Upper lobe of right lung (tissue), 1 donor: Measurements from ENCODE around the gene GALNTL6. TPM values are rescaled to one million over a fixed set of nuclear protein-coding genes. Genes with fewer than 3 reads are reported as not detected.

ENCODE experiments used
- ATAC-seq: fragments of 200-7000 bp; cut with Tn5 transposase; one replicate; pipeline ENCODE4 v1.9.1; 2020; ENCODE audit warnings: mild to moderate bottlenecking, moderate library complexity
- DNase-seq: peaks from one replicate; pipeline ENCODE4 v3.0.0-alpha.2; 2020
- H3K27ac ChIP-seq: fragments of 200-600 bp; one replicate; pipeline ENCODE4 v1.8.0; 2022
- H3K27me3 ChIP-seq: fragments of 200-600 bp; one replicate; pipeline ENCODE4 v1.8.0; 2022; ENCODE audit warnings: mild to moderate bottlenecking
- H3K36me3 ChIP-seq: fragments of 200-600 bp; one replicate; pipeline ENCODE4 v1.8.0; 2022
- H3K4me1 ChIP-seq: fragments of 200-600 bp; one replicate; pipeline ENCODE4 v1.8.0; 2022
- H3K4me3 ChIP-seq: fragments of 200-600 bp; one replicate; pipeline ENCODE4 v1.8.0; 2022; ENCODE audit warnings: mild to moderate bottlenecking
- H3K9me3 ChIP-seq: fragments of 200-600 bp; one replicate; pipeline ENCODE4 v1.8.0; 2022
- intact Hi-C: fragments of 100-400 bp; cut with DNase I; formaldehyde crosslinking; loops from one replicate; pipeline ENCODE4 v1.11.0; 2022
- total RNA-seq: library from RNA; stranded (reverse); fragmentation: NEBNext Ultra II Directional; extraction: Animal tissue kit (Norgen Biotek cat#: 25700); gene quantifications from one replicate; pipeline ENCODE4 v1.2.1, GENCODE V29; 2021
- TF ChIP-seq, protein P1 (sequence below): fragments of 200-600 bp; IDR thresholded peaks from one replicate; pipeline ENCODE4 v1.8.0; 2022; ENCODE audit warnings: antibody characterized with exemption
- donor health status: DM: no; HTN: yes; CAD: no; lungs with severe emphysema.

The GALNTL6 gene
- total RNA-seq, 1 donor from 2014 or later, result 0.20 TPM

DNA sequence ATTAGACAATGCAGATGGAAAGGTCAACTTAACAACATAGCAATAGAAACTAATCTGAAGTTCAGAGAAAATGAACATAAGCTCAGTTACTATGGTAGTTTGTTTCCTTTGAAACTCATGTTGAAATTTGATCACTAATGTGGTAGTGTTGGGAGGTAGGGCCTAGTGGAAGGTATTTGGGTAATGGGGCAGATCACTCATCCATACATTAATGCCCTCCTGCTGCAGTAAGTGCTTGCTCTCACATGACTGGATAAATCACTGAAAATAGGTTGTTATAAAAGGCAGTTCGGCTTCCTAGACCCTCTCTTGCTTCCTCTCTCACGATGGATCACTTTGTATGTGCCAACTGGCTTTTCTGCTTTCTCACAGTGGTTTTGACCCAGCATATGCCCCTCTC is 788.0 kb downstream of the GALNTL6 start:
- Histone ChIP-seq H3K36me3 (no peaks in the 10 kb centered on the region), H3K9me3 (no peaks in the 10 kb centered on the region), H3K27ac (no peak overlapping the region), H3K4me3 (no peak overlapping the region), H3K27me3 (no peaks in the 10 kb centered on the region), H3K4me1 (no peaks in the 10 kb centered on the region)
- ATAC-seq (no peak), DNase-seq (no peak)
- intact Hi-C loops, result no loop called here
- TF ChIP-seq, protein P1, sequence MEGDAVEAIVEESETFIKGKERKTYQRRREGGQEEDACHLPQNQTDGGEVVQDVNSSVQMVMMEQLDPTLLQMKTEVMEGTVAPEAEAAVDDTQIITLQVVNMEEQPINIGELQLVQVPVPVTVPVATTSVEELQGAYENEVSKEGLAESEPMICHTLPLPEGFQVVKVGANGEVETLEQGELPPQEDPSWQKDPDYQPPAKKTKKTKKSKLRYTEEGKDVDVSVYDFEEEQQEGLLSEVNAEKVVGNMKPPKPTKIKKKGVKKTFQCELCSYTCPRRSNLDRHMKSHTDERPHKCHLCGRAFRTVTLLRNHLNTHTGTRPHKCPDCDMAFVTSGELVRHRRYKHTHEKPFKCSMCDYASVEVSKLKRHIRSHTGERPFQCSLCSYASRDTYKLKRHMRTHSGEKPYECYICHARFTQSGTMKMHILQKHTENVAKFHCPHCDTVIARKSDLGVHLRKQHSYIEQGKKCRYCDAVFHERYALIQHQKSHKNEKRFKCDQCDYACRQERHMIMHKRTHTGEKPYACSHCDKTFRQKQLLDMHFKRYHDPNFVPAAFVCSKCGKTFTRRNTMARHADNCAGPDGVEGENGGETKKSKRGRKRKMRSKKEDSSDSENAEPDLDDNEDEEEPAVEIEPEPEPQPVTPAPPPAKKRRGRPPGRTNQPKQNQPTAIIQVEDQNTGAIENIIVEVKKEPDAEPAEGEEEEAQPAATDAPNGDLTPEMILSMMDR, result no peak

DNA sequence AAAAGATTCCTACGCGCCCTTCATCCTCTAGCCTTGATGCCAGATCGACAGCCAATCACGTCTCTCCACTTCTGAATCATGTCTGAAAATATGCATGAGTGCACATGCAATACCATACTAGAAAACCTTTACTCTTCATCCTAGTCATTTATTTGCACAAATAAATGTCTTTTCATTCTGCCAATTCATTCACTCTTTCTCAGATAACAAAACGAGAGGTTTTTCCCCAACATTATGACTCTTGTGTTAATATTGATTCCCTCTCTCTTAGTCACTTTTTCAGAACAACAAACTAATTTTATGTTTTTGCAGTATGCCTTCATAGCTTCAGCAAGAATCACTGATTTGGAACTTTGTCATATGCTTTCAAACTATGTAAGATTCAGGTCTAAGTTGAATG is 806.0 kb downstream of the GALNTL6 start:
- Histone ChIP-seq H3K27me3 (no peaks in the 10 kb centered on the region), H3K27ac (no peak overlapping the region), H3K4me1 (no peaks in the 10 kb centered on the region), H3K9me3 (no peaks in the 10 kb centered on the region), H3K4me3 (no peak overlapping the region), H3K36me3 (no peaks in the 10 kb centered on the region)
- DNase-seq (no peak), ATAC-seq (no peak)
- intact Hi-C loops, result no loop called here
- TF ChIP-seq, protein P1, result no peak

DNA sequence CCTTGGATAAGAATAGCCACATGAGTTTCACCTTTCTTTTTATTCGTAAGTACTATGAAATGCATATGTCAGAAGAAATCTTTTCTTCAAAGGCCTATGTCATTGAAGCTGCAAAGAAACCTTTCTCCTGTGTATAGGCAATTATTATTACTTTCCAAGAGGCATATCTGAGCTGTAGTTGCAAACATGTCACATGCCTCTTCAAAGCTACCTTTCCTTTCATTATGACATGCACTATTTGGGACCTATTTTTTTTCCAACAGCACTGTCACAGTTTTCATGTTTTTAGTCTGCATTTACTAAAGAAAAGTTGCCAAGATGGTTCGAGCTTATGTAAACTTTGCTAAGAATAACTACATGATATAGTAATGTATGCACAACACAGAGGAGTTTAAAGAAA is 806.6 kb downstream of the GALNTL6 start:
- no peak overlapping the region for H3K4me3 ChIP-seq
- intact Hi-C loops, result no loop called here
- H3K9me3 ChIP-seq, result no peaks in the 10 kb centered on the region
- ATAC-seq (no peak), DNase-seq (no peak)
- H3K36me3 ChIP-seq, result no peaks in the 10 kb centered on the region
- TF ChIP-seq, protein P1, result no peak
- H3K4me1 ChIP-seq, result no peaks in the 10 kb centered on the region
- H3K27me3 ChIP-seq, result no peaks in the 10 kb centered on the region
- H3K27ac ChIP-seq, result no peak overlapping the region

DNA sequence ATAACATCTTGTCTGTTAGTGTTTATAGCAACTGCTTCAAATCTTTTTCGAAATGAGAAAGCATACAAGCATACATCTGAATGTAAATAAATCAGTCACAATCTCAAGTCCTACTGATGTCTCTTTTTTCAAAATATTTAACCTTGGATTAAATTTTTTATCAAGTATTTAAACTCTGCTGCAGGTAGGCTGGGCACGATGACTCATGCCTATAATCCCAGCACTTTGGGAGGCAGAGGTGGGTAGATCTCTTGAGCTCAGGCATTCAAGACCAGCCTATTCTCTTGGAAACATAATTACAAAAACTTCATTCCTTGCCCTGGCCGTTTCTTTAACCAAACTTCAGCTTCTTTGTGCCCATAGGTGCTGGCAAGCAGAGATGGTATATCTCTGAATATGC is 815.1 kb downstream of the GALNTL6 start:
- H3K9me3 ChIP-seq, result no peaks in the 10 kb centered on the region
- H3K4me1 ChIP-seq, result no peaks in the 10 kb centered on the region
- H3K36me3 ChIP-seq, result no peaks in the 10 kb centered on the region
- H3K27ac ChIP-seq, result no peak overlapping the region
- no peaks in the 10 kb centered on the region for H3K27me3 ChIP-seq
- intact Hi-C loops, result no loop called here
- no peak for DNase-seq
- ATAC-seq, result no peak
- H3K4me3 ChIP-seq, result no peak overlapping the region
- TF ChIP-seq, protein P1, result no peak

DNA sequence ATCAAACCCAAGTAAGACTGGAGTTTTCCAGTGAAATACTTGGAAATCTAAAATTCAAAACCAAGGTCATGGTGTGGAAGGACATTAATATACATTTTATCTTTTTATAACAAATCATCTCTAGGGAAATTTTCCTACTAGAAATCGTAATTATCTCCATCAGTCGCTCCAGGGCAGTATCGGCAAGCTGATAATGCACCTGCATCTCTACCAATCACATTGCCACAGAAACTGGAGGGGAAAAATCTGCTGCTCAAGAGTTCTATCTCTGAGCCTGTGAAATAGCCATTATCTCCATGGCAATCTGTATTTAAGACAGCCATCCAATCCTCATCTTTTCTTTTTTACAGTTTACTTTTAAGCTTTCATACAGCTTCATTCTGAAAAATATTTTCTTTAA is 817.1 kb downstream of the GALNTL6 start:
- ATAC-seq (no peak), DNase-seq (no peak)
- intact Hi-C loops, result no loop called here
- H3K4me3 ChIP-seq, result no peak overlapping the region
- no peaks in the 10 kb centered on the region for H3K9me3 ChIP-seq
- TF ChIP-seq, protein P1, result no peak
- no peaks in the 10 kb centered on the region for H3K27me3 ChIP-seq
- H3K27ac ChIP-seq, result no peak overlapping the region
- no peaks in the 10 kb centered on the region for H3K4me1 ChIP-seq
- H3K36me3 ChIP-seq, result no peaks in the 10 kb centered on the region

DNA sequence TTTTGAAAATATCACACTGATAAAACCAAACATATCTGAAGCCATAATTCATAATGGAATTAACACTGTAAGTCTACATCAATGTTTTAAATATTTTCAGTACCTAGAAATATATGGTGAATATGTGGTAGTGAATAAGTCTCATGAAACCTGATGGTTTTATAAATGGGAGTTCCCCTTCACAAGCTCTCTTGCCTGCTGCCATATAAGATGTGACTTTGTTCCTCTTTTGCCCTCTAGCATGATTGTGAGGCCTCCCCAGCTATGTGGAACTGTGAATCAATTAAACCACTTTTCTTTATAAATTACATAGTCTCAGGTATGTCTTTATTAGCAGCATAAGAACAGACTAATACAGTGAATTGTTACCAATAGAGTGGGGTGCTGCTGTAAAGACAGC is 818.6 kb downstream of the GALNTL6 start:
- no peaks in the 10 kb centered on the region for H3K4me1 ChIP-seq
- H3K9me3 ChIP-seq, result no peaks in the 10 kb centered on the region
- DNase-seq (no peak), ATAC-seq (no peak)
- intact Hi-C loops, result no loop called here
- TF ChIP-seq, protein P1, result no peak
- no peaks in the 10 kb centered on the region for H3K27me3 ChIP-seq
- H3K27ac ChIP-seq, result no peak overlapping the region
- H3K36me3 ChIP-seq, result no peaks in the 10 kb centered on the region
- no peak overlapping the region for H3K4me3 ChIP-seq
